ENCODE data around the gene TRAK2. TPM values are rescaled to one million over a fixed set of nuclear protein-coding genes. Genes with fewer than 3 reads are reported as not detected.

The TRAK2 gene
- total and polyA plus RNA-seq, 2 of the 8 experiments (the other 6 are each of a cell fraction or from before 2014, with no cell fraction given) = 4.5 to 15.7 TPM

DNA sequence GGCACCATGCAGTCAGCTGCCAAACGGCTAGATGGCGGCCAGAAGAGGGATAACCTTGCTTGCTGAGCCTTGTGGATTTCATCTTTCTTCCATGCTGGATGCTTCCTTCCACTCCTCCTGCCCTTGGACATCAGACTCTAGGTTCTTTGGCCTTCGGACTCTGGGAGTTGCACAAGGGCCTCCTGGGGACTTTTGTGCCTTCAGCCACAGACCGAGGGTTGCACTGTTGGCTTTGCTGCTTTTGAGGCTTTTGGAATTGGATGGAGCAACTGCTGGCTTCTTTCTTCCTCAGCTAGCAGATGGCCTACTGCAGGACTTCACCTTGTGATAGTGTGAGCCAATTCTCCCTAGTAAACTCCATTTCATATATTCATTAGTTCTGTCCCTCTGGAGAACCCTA is 31.3 kb upstream of the TRAK2 start:
- H4K8ac ChIP-seq (ENCODE audit: extremely low read depth, insufficient read depth, low read length) = no peak overlapping the region
- DNase-seq (ENCODE audit: low read depth in 1 of 2, low spot score in 2 of 2) (no peak), FAIRE-seq (no peak)
- no peak for TF ChIP-seq TBP (IDR thresholded peaks at IDR 0.05; ENCODE audit: low read depth, low read length)
- no peak for TF ChIP-seq JUND (IDR thresholded peaks at IDR 0.05; ENCODE audit: low read length)
- TF ChIP-seq RAD21 (IDR thresholded peaks at IDR 0.05 in 1 of 2, conservative IDR thresholded peaks at IDR 0.05 in 1 of 2; ENCODE audit: low read depth in 2 of 2, low read length in 2 of 2) = no peak
- no peak for TF ChIP-seq MAFK (IDR thresholded peaks at IDR 0.05; ENCODE audit: low read depth, low read length)
- no peak for TF ChIP-seq HDAC6 (IDR thresholded peaks at IDR 0.05; ENCODE audit: low read depth, low read length)
- TF ChIP-seq ASH2L (IDR thresholded peaks at IDR 0.05; ENCODE audit: low read length) = no peak
- no peak for TF ChIP-seq SRF (IDR thresholded peaks at IDR 0.05; ENCODE audit: low read depth, low read length)
- no peak for TF ChIP-seq RNF2 (IDR thresholded peaks at IDR 0.05; ENCODE audit: borderline replicate concordance, low read depth, low read length, missing control alignments, poor library complexity, severe bottlenecking)
- no peak for TF ChIP-seq KDM4A (IDR thresholded peaks at IDR 0.05; ENCODE audit: low read depth, low read length, severe bottlenecking)
- no peak overlapping the region for H2BK120ac ChIP-seq (replicated peaks; ENCODE audit: low read depth, low read length)
- H3K36me3 ChIP-seq (ENCODE audit: control insufficient read depth in 2 of 4, insufficient read depth in 4 of 4, low read length in 3 of 4) = 0 out of 8 replicates have a peak, but pooled peaks cover 0 to 2% (median 0%) of the 10 kb centered on the region in 4 experiments
- H3K4me2 ChIP-seq (ENCODE audit: insufficient read depth in 1 of 2, low read depth in 2 of 2, low read length in 2 of 2) = no peak overlapping the region
- H2BK5ac ChIP-seq (ENCODE audit: low read depth, low read length) = no peak overlapping the region
- H4K5ac ChIP-seq (ENCODE audit: insufficient read length, low read depth, low read length) = no peak overlapping the region
- H2AFZ ChIP-seq (ENCODE audit: low read length) = no peak overlapping the region
- H3K27me3 ChIP-seq (replicated peaks in 1 of 4; ENCODE audit: control insufficient read depth in 3 of 4, extremely low read depth in 1 of 4, insufficient read depth in 3 of 4, low read length in 3 of 4) = no peaks in the 10 kb centered on the region
- H2BK12ac ChIP-seq (ENCODE audit: low read depth, low read length) = no peak overlapping the region
- no peaks in the 10 kb centered on the region for H3K79me2 ChIP-seq (ENCODE audit: control insufficient read depth in 1 of 2, insufficient read depth in 2 of 2, low read length in 2 of 2)
- H3K18ac ChIP-seq (ENCODE audit: extremely low read depth, low read length) = no peak overlapping the region
- no peak overlapping the region for H3K9ac ChIP-seq (replicated peaks in 1 of 4; ENCODE audit: extremely low read depth in 1 of 4, low read depth in 3 of 4, low read length in 3 of 4)
- no peak overlapping the region for H2BK15ac ChIP-seq (ENCODE audit: low read length)
- H3K23me2 ChIP-seq (ENCODE audit: low read depth, low read length) = no peaks in the 10 kb centered on the region
- no peak overlapping the region for H3K4ac ChIP-seq (replicated peaks; ENCODE audit: insufficient read length, low read depth, low read length)
- no peaks in the 10 kb centered on the region for H4K20me1 ChIP-seq (replicated peaks in 1 of 2; ENCODE audit: control insufficient read depth in 1 of 2, insufficient read depth in 2 of 2, low read length in 2 of 2)
- H3K4me1 ChIP-seq (replicated peaks in 1 of 4; ENCODE audit: control insufficient read depth in 3 of 4, insufficient read depth in 4 of 4, low read length in 3 of 4) = 0 out of 7 replicates have a peak, but pooled peaks cover 0 to 4% (median 0%) of the 10 kb centered on the region in 4 experiments
- H3K14ac ChIP-seq (ENCODE audit: insufficient read length) = no peak overlapping the region
- POLR2A ChIA-PET (ENCODE audit: partially characterized antibody) = no interaction called here
- WGBS, 2 experiments (ENCODE audit: extremely low coverage in 1 of 2, insufficient coverage in 1 of 2, insufficient read length in 1 of 2, insufficient replicate concordance in 2 of 2, low coverage in 1 of 2, low lambda C conversion rate in 2 of 2, missing lambda C conversion rate in 1 of 2) = 85% methylated on average over 4 of the region's 4 CpGs; no CpG with 5 or more reads in 1 of the 2 experiments
- H3K56ac ChIP-seq (replicated peaks; ENCODE audit: insufficient read length, low read depth, low read length) = no peak overlapping the region
- H3K9me3 ChIP-seq (ENCODE audit: insufficient read depth in 2 of 2, low read depth in 1 of 2, low read length in 1 of 2) = no peaks in the 10 kb centered on the region
- no peak overlapping the region for H3K23ac ChIP-seq (ENCODE audit: insufficient read length)
- H4K91ac ChIP-seq (replicated peaks; ENCODE audit: insufficient read length, low read length) = no peak overlapping the region
- H3K79me1 ChIP-seq (ENCODE audit: low read depth, low read length) = no peaks in the 10 kb centered on the region
- H2BK20ac ChIP-seq (ENCODE audit: low read length) = no peak overlapping the region
- H3K4me3 ChIP-seq (ENCODE audit: extremely low read depth in 1 of 4, insufficient read depth in 2 of 4, low read depth in 3 of 4, low read length in 4 of 4) = no peak overlapping the region
- H3K27ac ChIP-seq (ENCODE audit: low read depth, low read length) = no peak overlapping the region
- no peak overlapping the region for H2AK5ac ChIP-seq (ENCODE audit: low read depth, low read length)
- CTCF ChIA-PET (ENCODE audit: partially characterized antibody) = interaction anchor here (1.2 kb wide), 1 partner anchor 10 kb away, joined by 3 read pairs; no protein-coding TSS in a partner anchor

Measured in H1 (cell line).